Endothelial cell of umbilical vein (primary cell): ENCODE data around the gene MEN1. TPM values are rescaled to one million over a fixed set of nuclear protein-coding genes. Genes with fewer than 3 reads are reported as not detected.
A peak's percentile ranks its signal among the peaks of the same experiment; 100 is the strongest.

ENCODE experiments used
- BruUV-seq: library from RNA; stranded (reverse); fragments of 400-500 nt; replicated peaks from 2 replicates; lab custom pipeline; 2021; lab: Mats Ljungman, UMichigan
- CTCF ChIA-PET: fragments of 300-600, 350-600 bp; sonication (Branson Sonifier 250); formaldehyde crosslinking; loops from one replicate; lab custom pipeline; 2021; ENCODE audit warnings: antibody characterized with exemption, inconsistent platforms; lab: Charles Lee
- POLR2A ChIA-PET: fragments of 300-600, 350-600 bp; sonication (Branson Sonifier 250); formaldehyde crosslinking; loops from one replicate; lab custom pipeline; 2021; ENCODE audit warnings: antibody characterized with exemption, inconsistent platforms; lab: Charles Lee
- DNase-seq: peaks from one replicate; pipeline ENCODE4 v3.0.0-alpha.2; 2011; ENCODE audit warnings: low read depth, low spot score
- FAIRE-seq: peaks from 2 replicates; lab custom pipeline; 2011; peaks lifted over from hg19 to GRCh38; lab: Jason Lieb, UNC
- H2AFZ ChIP-seq: 2 replicates; pipeline ENCODE4 v1.6.0; 2012; ENCODE audit warnings: low read depth, low read length, control low read depth, inconsistent platforms
- H3K27ac ChIP-seq: 2 replicates; pipeline ENCODE4 v1.5.1; 2011; ENCODE audit warnings: low read depth, mild to moderate bottlenecking, control low read depth, low read length, moderate library complexity; ENCODE audit not compliant: insufficient read depth
- H3K27me3 ChIP-seq, 2 experiments: 2 replicates each; pipeline versions ENCODE4 v1.6.0 to v1.6.1; 2011; ENCODE audit warnings: low read length in 2 of 2, mixed read lengths in 1 of 2; ENCODE audit not compliant: control insufficient read depth in 2 of 2, insufficient read depth in 2 of 2
- H3K36me3 ChIP-seq, 2 experiments: 2 replicates in 1 of 2; 3 replicates in 1 of 2; pipeline ENCODE4 v1.5.1; 2011; ENCODE audit warnings: low read length in 2 of 2, mild to moderate bottlenecking in 1 of 2, moderate library complexity in 1 of 2; ENCODE audit not compliant: control insufficient read depth in 2 of 2, insufficient read depth in 2 of 2; ENCODE audit errors: extremely low read depth in 1 of 2
- H3K4me1 ChIP-seq: 3 replicates; pipeline ENCODE4 v1.5.1; 2011; ENCODE audit warnings: mild to moderate bottlenecking, low read length; ENCODE audit not compliant: control insufficient read depth, insufficient read depth; ENCODE audit errors: extremely low read depth
- H3K4me2 ChIP-seq: 2 replicates; pipeline ENCODE4 v1.6.1; 2011; ENCODE audit warnings: low read length, control low read depth, mixed read lengths; ENCODE audit not compliant: insufficient read depth
- H3K4me3 ChIP-seq, 3 experiments: fragments of 200-600 bp in 1 of 3; sonication (generic), shearing (Covaris generic) in 1 of 3; replicated peaks in 1 of 3; 2 replicates each; pipeline ENCODE4 v1.5.1; 2011 to 2016; ENCODE audit warnings: control low read depth in 3 of 3, low read length in 3 of 3, mild to moderate bottlenecking in 2 of 3, inconsistent platforms in 1 of 3, low read depth in 1 of 3, moderate library complexity in 1 of 3; ENCODE audit not compliant: insufficient read depth in 1 of 3
- H3K79me2 ChIP-seq: 2 replicates; pipeline ENCODE4 v1.6.0; 2012; ENCODE audit warnings: low read length, inconsistent platforms; ENCODE audit not compliant: control insufficient read depth, insufficient read depth
- H3K9ac ChIP-seq: replicated peaks from 2 replicates; pipeline ENCODE3; 2011; ENCODE audit warnings: low read length, control low read depth; ENCODE audit not compliant: insufficient read depth; ENCODE audit errors: extremely low read depth
- H3K9me1 ChIP-seq: replicated peaks from 3 replicates; pipeline ENCODE4 v1.6.0; 2011; ENCODE audit warnings: mild to moderate bottlenecking, low read length; ENCODE audit not compliant: control insufficient read depth, insufficient read depth; ENCODE audit errors: extremely low read depth
- H3K9me3 ChIP-seq: replicated peaks from 2 replicates; pipeline ENCODE4 v1.5.1; 2012; ENCODE audit warnings: low read length, inconsistent platforms; ENCODE audit not compliant: control insufficient read depth, insufficient read depth
- H4K20me1 ChIP-seq: replicated peaks from 2 replicates; pipeline ENCODE3; 2011; ENCODE audit warnings: mild to moderate bottlenecking, low read length; ENCODE audit not compliant: control insufficient read depth, insufficient read depth; ENCODE audit errors: extremely low read depth
- CTCF ChIP-seq, 2 donors: IDR thresholded peaks; 1 replicate in 1 of 2; 2 replicates in 1 of 2; pipeline ENCODE4 v1.5.1; 2011; ENCODE audit warnings: low read length in 2 of 2, mild to moderate bottlenecking in 2 of 2, moderate library complexity in 2 of 2, control low read depth in 1 of 2, inconsistent platforms in 1 of 2, low read depth in 1 of 2; ENCODE audit not compliant: insufficient read depth in 1 of 2; ENCODE audit errors: extremely low read depth in 1 of 2
- EZH2 ChIP-seq: IDR thresholded peaks from 2 replicates; pipeline ENCODE4 v1.6.1; 2012; ENCODE audit warnings: borderline replicate concordance, low read depth, mild to moderate bottlenecking, moderate library complexity, low read length, inconsistent platforms; ENCODE audit not compliant: severe bottlenecking
- FOS ChIP-seq: IDR thresholded peaks from 2 replicates; pipeline ENCODE4 v1.6.1; 2011; ENCODE audit warnings: mild to moderate bottlenecking, low read length, moderate library complexity, borderline replicate concordance; ENCODE audit not compliant: insufficient read depth
- GATA2 ChIP-seq: IDR thresholded peaks from 2 replicates; pipeline ENCODE4 v1.7.0; 2011; ENCODE audit warnings: low read depth, mild to moderate bottlenecking, moderate library complexity, mixed read lengths, low read length; ENCODE audit not compliant: insufficient read length, insufficient read depth
- JUN ChIP-seq: IDR thresholded peaks from 2 replicates; pipeline ENCODE4 v1.6.1; 2011; ENCODE audit warnings: borderline replicate concordance, low read depth; ENCODE audit not compliant: insufficient read length, insufficient read depth
- MAX ChIP-seq: IDR thresholded peaks from 2 replicates; pipeline ENCODE4 v1.6.1; 2011; ENCODE audit not compliant: insufficient read depth, insufficient read length
- MYC ChIP-seq: IDR thresholded peaks from one replicate; pipeline ENCODE4 v1.6.1; 2011; ENCODE audit warnings: mild to moderate bottlenecking, low read depth, low read length
- dilution Hi-C: fragments of 300-500 bp; cut with MboI; formaldehyde crosslinking; loops from one replicate; pipeline ENCODE4 v1.15.0; 2019; ENCODE audit warnings: low sequenced_read_pairs; ENCODE audit not compliant: extremely low pct_ligation_motif_present
- intact Hi-C: fragments of 100-400 bp; cut with micrococcal nuclease; formaldehyde crosslinking; loops from one replicate; pipeline ENCODE4 v1.10.0; 2022
- polyA plus RNA-seq, 4 experiments: library from polyadenylated mRNA; depleted of rRNA in 3 of 4; stranded (reverse) in 3 of 4; unstranded in 1 of 4; fragments of >200 nt; gene quantifications; 2 replicates each; pipeline versions ENCODE4 v1.2.1 to v1.2.3, GENCODE V29; 2011 to 2012; ENCODE audit warnings: missing spikeins in 1 of 4
- total RNA-seq: library from RNA; stranded (reverse); gene quantifications from 2 replicates; pipeline ENCODE4 v1.2.3, GENCODE V29; 2021

The MEN1 gene
- total and polyA plus RNA-seq, 2 donors (not counting 3 experiments of a cell fraction or from before 2014, with no cell fraction given), result 41.1 to 43.1 TPM

GRCh38 chr11:64774144-64774543, 36.2 kb downstream of the MEN1 start:
- no peak for FAIRE-seq
- H4K20me1 ChIP-seq, result peaks cover 28% of the 10 kb centered on the region
- CTCF ChIA-PET, result interaction anchor here (1.4 kb wide), 1 partner anchor 21 kb away, joined by 4 read pairs; no protein-coding TSS in a partner anchor

GRCh38 chr11:64772303-64773018, 37.9 kb downstream of the MEN1 start:
- Histone ChIP-seq H3K4me1 (peaks cover 33% of the 10 kb centered on the region), H4K20me1 (peaks cover 28% of the 10 kb centered on the region), H2AFZ (no peak overlapping the region), H3K9ac (peak overlapping the region; percentile 18), H3K9me3 (no peaks in the 10 kb centered on the region), H3K4me2 (peak overlapping the region; percentile 48), H3K27me3 (no peaks in the 10 kb centered on the region), H3K27ac (peak overlapping the region; percentile 63), H3K4me3 (no peak overlapping the region), H3K9me1 (no peaks in the 10 kb centered on the region), H3K36me3 (peaks cover 58 to 75% of the 10 kb centered on the region in 2 experiments), H3K79me2 (peaks cover 92% of the 10 kb centered on the region)
- DNase-seq, result peak; percentile 48
- dilution Hi-C loops, result no loop called here
- FAIRE-seq, result no peak
- POLR2A ChIA-PET, result interaction anchor here (0.7 to 0.8 kb wide), 2 partner anchors 9 to 1285 kb away, joined by 4 to 8 read pairs; no protein-coding TSS in a partner anchor
- no peak for TF ChIP-seq CTCF (IDR thresholded peaks at IDR 0.05; ENCODE audit: extremely low read depth in 1 of 2, insufficient read depth in 1 of 2, low read depth in 1 of 2, low read length in 2 of 2)
- peak; percentile 38 for TF ChIP-seq JUN
- TF ChIP-seq FOS, result peak; percentile 17
- TF ChIP-seq GATA2, result no peak
- intact Hi-C loops, result no loop called here
- no TSS peak for BruUV-seq
- CTCF ChIA-PET, result interaction anchor here (0.7 to 1.5 kb wide), 4 partner anchors 9 to 1116 kb away, joined by 3 to 12 read pairs (median 6); partner anchors contain the start of genes FIBP and PYGM

More at GRCh38 chr11:64774144-64774543, 36.2 kb downstream of the MEN1 start:
- no peak for DNase-seq
- no peak for TF ChIP-seq EZH2
- TF ChIP-seq MYC, result no peak
- TF ChIP-seq MAX, result no peak
- no peaks in the 10 kb centered on the region for H3K27me3 ChIP-seq
- no peak overlapping the region for H3K9ac ChIP-seq
- H3K27ac ChIP-seq, result no peak overlapping the region
- intact Hi-C loops (no loop called here), dilution Hi-C loops (no loop called here)
- no TSS peak for BruUV-seq
- no peak overlapping the region for H2AFZ ChIP-seq
- H3K4me2 ChIP-seq, result no peak overlapping the region
- H3K4me3 ChIP-seq, result no peak overlapping the region
- H3K36me3 ChIP-seq, result peaks cover 41 to 58% of the 10 kb centered on the region in 2 experiments
- no peaks in the 10 kb centered on the region for H3K9me1 ChIP-seq
- H3K79me2 ChIP-seq, result peaks cover 83% of the 10 kb centered on the region
- POLR2A ChIA-PET, result no interaction called here
- H3K4me1 ChIP-seq, result peaks cover 34% of the 10 kb centered on the region
- no peaks in the 10 kb centered on the region for H3K9me3 ChIP-seq
